GM12801 (cell line): Measurements from ENCODE around the gene C3.

Experiments used
- CTCF ChIP-seq: IDR thresholded peaks from one replicate; pipeline ENCODE4 v1.5.1; 2011; ENCODE audit warnings: control low read depth; ENCODE audit not compliant: insufficient read length; ENCODE audit errors: extremely low read depth

C3 gene

DNA sequence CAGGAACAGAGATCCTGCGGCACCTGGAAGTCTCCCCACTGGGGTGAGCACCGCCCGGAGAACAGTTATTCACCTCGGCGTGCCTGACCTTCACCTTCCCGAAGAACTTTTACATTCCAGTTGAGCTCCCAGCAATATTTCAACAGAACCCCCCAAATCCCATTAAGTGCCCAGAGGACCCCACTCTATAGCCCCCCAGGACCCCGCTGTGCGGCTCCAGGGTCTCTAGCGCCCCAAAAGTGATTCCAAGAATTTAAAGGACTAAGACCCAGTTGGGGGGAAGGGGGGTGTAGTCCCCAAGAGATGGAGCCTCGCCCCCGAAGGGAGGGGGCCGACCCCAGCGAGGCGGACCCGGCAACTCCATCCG lies 16.4 kb upstream of the C3 start:
- TF ChIP-seq CTCF, result no peak

DNA sequence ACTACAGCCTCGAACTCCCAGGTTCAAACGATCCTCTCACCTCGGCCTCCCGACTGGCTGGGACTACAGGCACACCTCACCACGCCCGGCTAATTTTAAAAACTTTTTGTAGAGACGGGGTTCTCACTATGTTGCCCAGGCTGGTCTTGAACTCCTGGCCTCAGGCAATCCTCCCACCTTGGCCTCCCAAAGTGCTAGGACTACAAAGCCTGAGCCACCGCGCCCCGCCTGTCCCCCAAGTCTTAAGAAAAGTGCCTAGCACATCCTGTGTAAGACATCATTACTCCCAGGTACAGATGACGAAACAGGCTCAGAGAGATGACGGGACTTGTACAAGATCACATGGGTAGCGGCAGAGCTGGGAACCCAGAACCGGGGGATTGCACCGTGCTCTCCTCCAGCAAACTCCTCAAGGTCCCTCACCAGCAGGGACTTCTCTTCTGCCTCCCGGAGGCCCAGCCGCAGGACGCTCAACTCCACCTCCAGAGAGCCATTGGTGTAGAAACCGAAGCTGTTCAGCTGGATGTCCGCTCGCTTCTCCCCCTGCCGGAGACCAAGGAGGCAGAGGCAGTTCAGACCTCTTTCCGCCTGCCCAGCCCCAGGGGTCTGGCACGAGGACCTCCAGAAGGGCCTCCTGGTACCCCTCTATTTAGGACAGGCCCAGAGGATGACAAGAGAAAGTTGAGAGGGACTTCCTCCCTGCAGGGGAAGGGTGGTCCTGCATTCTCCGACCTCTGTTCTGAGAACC lies 15.9 kb upstream of the C3 start:
- TF ChIP-seq CTCF, result no peak

DNA sequence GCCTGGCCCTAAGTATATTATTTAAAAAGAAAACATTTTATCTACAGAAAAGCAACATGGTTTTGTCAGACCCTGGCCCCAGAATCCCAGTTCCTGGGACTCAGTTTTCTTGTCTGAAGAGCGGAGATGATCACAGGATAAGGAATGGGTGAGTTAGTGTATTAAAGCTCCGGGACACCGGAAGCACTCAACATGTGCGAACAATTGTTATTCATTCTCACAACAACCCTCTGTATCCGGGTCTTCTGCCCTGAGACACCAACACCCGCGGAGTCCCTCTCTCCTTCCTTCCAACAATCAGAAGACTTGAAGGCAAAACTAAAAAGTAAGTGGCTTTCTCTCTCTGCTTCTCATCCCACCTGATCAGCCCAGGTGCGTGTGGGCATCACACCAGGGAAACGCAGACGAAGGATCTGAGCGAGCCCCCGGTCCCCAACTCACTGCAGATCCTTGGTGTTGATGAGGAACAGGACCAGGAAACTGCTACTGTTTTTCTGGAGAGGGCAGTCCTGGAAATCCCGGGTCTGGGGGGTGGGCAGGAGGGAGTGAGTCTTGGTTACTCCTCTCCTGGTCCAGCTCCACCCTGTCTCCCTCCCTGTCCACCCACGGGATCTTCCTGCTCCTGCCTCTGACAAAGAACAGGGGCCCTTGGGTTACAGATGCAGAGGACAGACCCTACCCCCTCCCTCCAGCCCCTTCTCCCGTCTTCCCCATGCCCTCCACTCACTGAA lies 14.9 kb upstream of the C3 start:
- no peak for TF ChIP-seq CTCF

DNA sequence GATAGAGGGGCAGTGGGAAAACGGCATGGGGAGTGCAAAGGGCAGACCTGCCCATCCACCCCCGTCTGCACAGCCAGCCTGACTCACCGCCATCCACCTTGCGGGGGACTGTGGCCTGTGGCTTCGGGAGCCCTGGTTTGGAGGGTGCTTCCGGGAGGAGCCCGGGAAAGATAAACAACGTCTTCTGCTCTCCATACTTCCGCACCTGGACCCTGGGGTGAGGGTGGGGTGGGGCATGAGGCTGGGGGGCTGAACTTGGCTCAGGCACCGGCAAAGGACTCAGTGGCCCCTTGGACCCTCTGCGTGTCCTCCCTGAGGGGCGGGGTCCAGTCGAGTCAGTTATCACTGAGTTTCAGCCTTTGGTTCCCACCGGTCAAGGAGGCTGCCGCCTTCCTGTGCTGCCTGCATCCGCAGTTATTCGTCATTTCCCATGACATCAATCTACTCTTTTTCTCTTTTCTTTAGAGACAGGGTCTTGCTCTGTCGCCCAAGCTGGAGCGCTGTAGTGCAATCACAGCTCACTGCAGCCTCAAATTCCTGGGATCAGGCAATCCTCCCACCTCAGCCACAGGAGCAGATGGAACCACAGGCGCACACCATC lies 13.7 kb upstream of the C3 start:
- no peak for TF ChIP-seq CTCF

- TF ChIP-seq CTCF, result no peak
These were observed 13.1 kb upstream of the C3 start for GRCh38 chr19:6733338-6734095.

GRCh38 chr19:6732803-6733337 lies 12.4 kb upstream of the C3 start:
- no peak for TF ChIP-seq CTCF

DNA sequence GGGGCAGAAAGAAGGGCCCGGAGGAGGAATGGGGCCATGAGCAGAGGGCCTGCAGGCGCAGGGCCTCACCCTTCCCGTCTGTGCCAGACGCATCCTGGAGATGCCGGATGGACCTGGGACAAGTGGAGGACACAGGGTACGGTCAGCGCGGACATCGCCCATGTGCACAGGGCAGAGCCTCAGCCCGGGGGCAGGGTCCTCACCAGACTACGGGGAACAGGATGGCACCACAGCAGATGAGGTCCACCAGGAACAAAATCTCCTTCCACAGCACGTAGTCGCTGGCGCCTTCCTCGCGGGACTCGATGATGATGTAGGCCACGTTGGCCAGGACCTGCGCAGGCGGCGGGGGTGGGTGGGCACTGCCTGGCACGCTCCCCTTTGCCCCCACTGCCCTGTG lies 11.4 kb upstream of the C3 start:
- no peak for TF ChIP-seq CTCF
